Colon (tissue), 2 donors: Measurements from ENCODE around the gene STARD7.

Experiments
- FAIRE-seq: peaks from 2 replicates; lab custom pipeline; 2012; peaks lifted over from hg19 to GRCh38; lab: Jason Lieb, UNC
- donor health status: control.
- donor health status: control.

Gene STARD7

GRCh38 chr2:96135621-96136020 lies 73.0 kb downstream of the STARD7 start:
- no peak for FAIRE-seq

GRCh38 chr2:96135171-96135570 lies 73.5 kb downstream of the STARD7 start:
- no peak for FAIRE-seq
